ENCODE data around the gene KRTAP20-1.

- TF ChIP-seq, protein P1, sequence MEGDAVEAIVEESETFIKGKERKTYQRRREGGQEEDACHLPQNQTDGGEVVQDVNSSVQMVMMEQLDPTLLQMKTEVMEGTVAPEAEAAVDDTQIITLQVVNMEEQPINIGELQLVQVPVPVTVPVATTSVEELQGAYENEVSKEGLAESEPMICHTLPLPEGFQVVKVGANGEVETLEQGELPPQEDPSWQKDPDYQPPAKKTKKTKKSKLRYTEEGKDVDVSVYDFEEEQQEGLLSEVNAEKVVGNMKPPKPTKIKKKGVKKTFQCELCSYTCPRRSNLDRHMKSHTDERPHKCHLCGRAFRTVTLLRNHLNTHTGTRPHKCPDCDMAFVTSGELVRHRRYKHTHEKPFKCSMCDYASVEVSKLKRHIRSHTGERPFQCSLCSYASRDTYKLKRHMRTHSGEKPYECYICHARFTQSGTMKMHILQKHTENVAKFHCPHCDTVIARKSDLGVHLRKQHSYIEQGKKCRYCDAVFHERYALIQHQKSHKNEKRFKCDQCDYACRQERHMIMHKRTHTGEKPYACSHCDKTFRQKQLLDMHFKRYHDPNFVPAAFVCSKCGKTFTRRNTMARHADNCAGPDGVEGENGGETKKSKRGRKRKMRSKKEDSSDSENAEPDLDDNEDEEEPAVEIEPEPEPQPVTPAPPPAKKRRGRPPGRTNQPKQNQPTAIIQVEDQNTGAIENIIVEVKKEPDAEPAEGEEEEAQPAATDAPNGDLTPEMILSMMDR (conservative IDR thresholded peaks at IDR 0.05), result no peak
- TF ChIP-seq EZH2 (IDR thresholded peaks at IDR 0.05; ENCODE audit: low read depth), result no peak
These were observed 4.3 kb downstream of the KRTAP20-1 start, which contains the start of gene KRTAP20-4 for GRCh38 chr21:30620522-30620921.

Data from PC-9 (cell line).